Left renal pelvis (tissue), 4 donors: ENCODE data around the gene TRNT1. TPM values are rescaled to one million over a fixed set of nuclear protein-coding genes. Genes with fewer than 3 reads are reported as not detected.

Experiments
- DNase-seq, 4 donors: peaks; one replicate each; pipeline ENCODE4 v3.0.0-alpha.2; 2013; ENCODE audit warnings: low read depth in 4 of 4, low spot score in 3 of 4
- polyA plus RNA-seq, 4 donors: library from polyadenylated mRNA; unstranded; fragments of 120-200 nt; gene quantifications; one replicate each; pipeline ENCODE4 v1.2.1, GENCODE V29; 2013; ENCODE audit not compliant: insufficient read length in 4 of 4

The TRNT1 gene
- 10 to 100 TPM; 23.6 to 38.4 (median 37.2) TPM for polyA plus RNA-seq

- peak; percentile 84 to 91 (median 85) for DNase-seq
Measured at GRCh38 chr3:3126477-3127431, at the start of gene TRNT1. Gene TRNT1 (plus strand): TSS chr3:3126940. CDS start chr3:3129041, 2,101 bp downstream.

GRCh38 chr3:3080309-3080708 lies 46.4 kb upstream of the TRNT1 start:
- no peak for DNase-seq

GRCh38 chr3:3081381-3082233 lies 45.1 kb upstream of the TRNT1 start:
- no peak for DNase-seq

GRCh38 chr3:3082234-3082924 lies 44.4 kb upstream of the TRNT1 start:
- no peak for DNase-seq

GRCh38 chr3:3084890-3085289 lies 41.9 kb upstream of the TRNT1 start:
- no peak for DNase-seq

- no peak for DNase-seq
Measured at GRCh38 chr3:3085782-3086181, 41.0 kb upstream of the TRNT1 start.

GRCh38 chr3:3086239-3086638 lies 40.5 kb upstream of the TRNT1 start:
- no peak for DNase-seq

- DNase-seq, result no peak
Measured at GRCh38 chr3:3087279-3087678, 39.5 kb upstream of the TRNT1 start.

- DNase-seq, result no peak
Measured at GRCh38 chr3:3087716-3088465, 38.8 kb upstream of the TRNT1 start.

GRCh38 chr3:3089017-3089416 lies 37.7 kb upstream of the TRNT1 start:
- no peak for DNase-seq

GRCh38 chr3:3097958-3098357 lies 28.8 kb upstream of the TRNT1 start:
- no peak for DNase-seq

- no peak for DNase-seq
Measured at GRCh38 chr3:3101660-3102458, 24.9 kb upstream of the TRNT1 start.

GRCh38 chr3:3102751-3103150 lies 24.0 kb upstream of the TRNT1 start:
- DNase-seq, result no peak

- no peak for DNase-seq
Measured at GRCh38 chr3:3105246-3105645, 21.5 kb upstream of the TRNT1 start.

GRCh38 chr3:3105815-3106214 lies 20.9 kb upstream of the TRNT1 start:
- no peak for DNase-seq

GRCh38 chr3:3107181-3107580 lies 19.6 kb upstream of the TRNT1 start:
- no peak for DNase-seq

- no peak for DNase-seq
Measured at GRCh38 chr3:3107858-3108257, 18.9 kb upstream of the TRNT1 start.

- DNase-seq, result no peak
Measured at GRCh38 chr3:3109407-3110298, 17.1 kb upstream of the TRNT1 start.
